Body of pancreas (tissue), 4 donors: Measurements from ENCODE around the gene NLGN1.

ENCODE experiments used
- POLR2A ChIP-seq, 3 donors: fragments of 450-650 bp; IDR thresholded peaks; one replicate each; pipeline ENCODE4 v1.6.1; 2016; ENCODE audit warnings: antibody characterized with exemption in 3 of 3, mild to moderate bottlenecking in 2 of 3
- TF ChIP-seq, protein P1 (sequence below), 7 experiments: fragments of 450-650 bp in 4 of 7; fragments of 200-600 bp in 3 of 7; sonication (generic) in 3 of 7; IDR thresholded peaks; one replicate each; pipeline ENCODE4 v1.5.1; 2016 to 2019; ENCODE audit warnings: antibody characterized with exemption in 7 of 7

DNA sequence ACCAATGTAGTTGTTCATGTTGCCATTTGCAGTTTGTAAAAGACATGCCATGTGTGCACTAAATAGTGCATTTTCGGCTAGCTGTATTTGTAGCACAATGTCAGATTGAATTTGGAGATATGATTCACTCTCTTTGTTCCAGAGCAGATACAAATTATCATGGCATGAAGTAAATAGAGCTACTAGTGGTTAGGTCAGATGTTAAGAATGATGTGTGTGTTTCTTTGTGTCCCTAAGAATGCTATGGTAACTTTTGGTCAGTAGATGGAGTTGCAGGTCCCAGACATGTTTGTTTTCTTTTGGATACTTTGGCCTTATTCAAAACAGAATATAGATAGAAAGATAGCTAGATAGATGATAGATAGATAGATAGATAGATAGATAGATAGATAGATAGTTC, 595.8 kb downstream of the NLGN1 start:
- TF ChIP-seq, protein P1, sequence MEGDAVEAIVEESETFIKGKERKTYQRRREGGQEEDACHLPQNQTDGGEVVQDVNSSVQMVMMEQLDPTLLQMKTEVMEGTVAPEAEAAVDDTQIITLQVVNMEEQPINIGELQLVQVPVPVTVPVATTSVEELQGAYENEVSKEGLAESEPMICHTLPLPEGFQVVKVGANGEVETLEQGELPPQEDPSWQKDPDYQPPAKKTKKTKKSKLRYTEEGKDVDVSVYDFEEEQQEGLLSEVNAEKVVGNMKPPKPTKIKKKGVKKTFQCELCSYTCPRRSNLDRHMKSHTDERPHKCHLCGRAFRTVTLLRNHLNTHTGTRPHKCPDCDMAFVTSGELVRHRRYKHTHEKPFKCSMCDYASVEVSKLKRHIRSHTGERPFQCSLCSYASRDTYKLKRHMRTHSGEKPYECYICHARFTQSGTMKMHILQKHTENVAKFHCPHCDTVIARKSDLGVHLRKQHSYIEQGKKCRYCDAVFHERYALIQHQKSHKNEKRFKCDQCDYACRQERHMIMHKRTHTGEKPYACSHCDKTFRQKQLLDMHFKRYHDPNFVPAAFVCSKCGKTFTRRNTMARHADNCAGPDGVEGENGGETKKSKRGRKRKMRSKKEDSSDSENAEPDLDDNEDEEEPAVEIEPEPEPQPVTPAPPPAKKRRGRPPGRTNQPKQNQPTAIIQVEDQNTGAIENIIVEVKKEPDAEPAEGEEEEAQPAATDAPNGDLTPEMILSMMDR (IDR thresholded peaks at IDR 0.05): no peak
- TF ChIP-seq POLR2A (IDR thresholded peaks at IDR 0.05): no peak
